Measurements from ENCODE around the gene DDX19B. TPM values are rescaled to one million over a fixed set of nuclear protein-coding genes. Genes with fewer than 3 reads are reported as not detected.

The DDX19B gene
- total RNA-seq, 1 donor from 2014 or later, result 37.1 TPM

- Mint-ChIP-seq H3K36me3 (ENCODE audit: unreplicated experiment) (peaks cover 34% of the 10 kb centered on the region), H3K27me3 (ENCODE audit: unreplicated experiment) (no peaks in the 10 kb centered on the region), H3K4me3 (ENCODE audit: unreplicated experiment) (no peak overlapping the region), H3K4me1 (ENCODE audit: unreplicated experiment) (peaks cover 10% of the 10 kb centered on the region), H3K27ac (ENCODE audit: unreplicated experiment) (no peak overlapping the region), H3K9me3 (ENCODE audit: unreplicated experiment) (no peaks in the 10 kb centered on the region)
- TF ChIP-seq, protein P1, sequence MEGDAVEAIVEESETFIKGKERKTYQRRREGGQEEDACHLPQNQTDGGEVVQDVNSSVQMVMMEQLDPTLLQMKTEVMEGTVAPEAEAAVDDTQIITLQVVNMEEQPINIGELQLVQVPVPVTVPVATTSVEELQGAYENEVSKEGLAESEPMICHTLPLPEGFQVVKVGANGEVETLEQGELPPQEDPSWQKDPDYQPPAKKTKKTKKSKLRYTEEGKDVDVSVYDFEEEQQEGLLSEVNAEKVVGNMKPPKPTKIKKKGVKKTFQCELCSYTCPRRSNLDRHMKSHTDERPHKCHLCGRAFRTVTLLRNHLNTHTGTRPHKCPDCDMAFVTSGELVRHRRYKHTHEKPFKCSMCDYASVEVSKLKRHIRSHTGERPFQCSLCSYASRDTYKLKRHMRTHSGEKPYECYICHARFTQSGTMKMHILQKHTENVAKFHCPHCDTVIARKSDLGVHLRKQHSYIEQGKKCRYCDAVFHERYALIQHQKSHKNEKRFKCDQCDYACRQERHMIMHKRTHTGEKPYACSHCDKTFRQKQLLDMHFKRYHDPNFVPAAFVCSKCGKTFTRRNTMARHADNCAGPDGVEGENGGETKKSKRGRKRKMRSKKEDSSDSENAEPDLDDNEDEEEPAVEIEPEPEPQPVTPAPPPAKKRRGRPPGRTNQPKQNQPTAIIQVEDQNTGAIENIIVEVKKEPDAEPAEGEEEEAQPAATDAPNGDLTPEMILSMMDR (IDR thresholded peaks at IDR 0.05), result no peak
- no peak for DNase-seq (ENCODE audit: extremely low spot score, unreplicated experiment)
Measured at GRCh38 chr16:70374213-70374612, 75.2 kb downstream of the DDX19B start.

- peak overlapping the region; percentile 56 for H3K27ac Mint-ChIP-seq (ENCODE audit: unreplicated experiment)
- no peaks in the 10 kb centered on the region for H3K9me3 Mint-ChIP-seq (ENCODE audit: unreplicated experiment)
- peaks cover 29% of the 10 kb centered on the region for H3K36me3 Mint-ChIP-seq (ENCODE audit: unreplicated experiment)
- no peaks in the 10 kb centered on the region for H3K27me3 Mint-ChIP-seq (ENCODE audit: unreplicated experiment)
- DNase-seq (ENCODE audit: extremely low spot score, unreplicated experiment), result no peak
- H3K4me1 Mint-ChIP-seq (ENCODE audit: unreplicated experiment), result peaks cover 18% of the 10 kb centered on the region
- TF ChIP-seq, protein P1 (IDR thresholded peaks at IDR 0.05), result no peak
- H3K4me3 Mint-ChIP-seq (ENCODE audit: unreplicated experiment), result no peak overlapping the region
Measured at GRCh38 chr16:70375636-70376611, 76.9 kb downstream of the DDX19B start.

- Mint-ChIP-seq H3K27me3 (ENCODE audit: unreplicated experiment) (no peaks in the 10 kb centered on the region), H3K4me3 (ENCODE audit: unreplicated experiment) (no peak overlapping the region), H3K27ac (ENCODE audit: unreplicated experiment) (no peak overlapping the region), H3K9me3 (ENCODE audit: unreplicated experiment) (no peaks in the 10 kb centered on the region), H3K36me3 (ENCODE audit: unreplicated experiment) (peaks cover 23% of the 10 kb centered on the region), H3K4me1 (ENCODE audit: unreplicated experiment) (peaks cover 20% of the 10 kb centered on the region)
- DNase-seq (ENCODE audit: extremely low spot score, unreplicated experiment), result no peak
- TF ChIP-seq, protein P1 (IDR thresholded peaks at IDR 0.05), result no peak
Measured at GRCh38 chr16:70377782-70378181, 78.8 kb downstream of the DDX19B start.

DNA sequence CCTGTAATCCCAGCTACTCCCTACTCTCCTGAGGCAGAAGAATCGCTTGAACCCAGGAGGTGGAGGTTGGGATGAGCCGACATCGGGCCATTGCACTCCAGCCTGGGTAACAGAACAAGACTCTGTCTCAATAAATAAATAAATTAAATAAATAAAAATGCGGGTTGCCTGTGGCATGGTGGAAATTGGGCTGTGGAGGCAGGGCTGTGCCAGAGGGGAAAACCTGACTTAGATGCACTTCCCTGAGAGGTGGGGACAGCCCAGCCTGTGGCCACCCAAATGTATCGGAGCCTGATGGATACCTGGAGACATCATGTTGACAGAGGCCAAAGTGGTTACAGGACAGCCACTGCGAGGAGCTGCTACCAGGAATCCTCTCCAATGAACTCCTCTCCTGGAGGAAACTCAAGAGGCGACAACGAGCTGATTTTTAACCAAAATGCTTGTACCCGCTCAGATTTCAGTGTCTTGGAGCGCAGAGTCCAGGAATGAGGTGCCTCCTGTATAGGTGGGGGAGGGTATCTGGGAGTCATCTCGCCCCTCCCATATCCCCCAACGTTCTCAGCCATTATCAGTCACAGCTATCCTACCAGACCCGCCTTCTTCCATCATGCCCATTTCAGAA lies 80.0 kb downstream of the DDX19B start:
- H3K36me3 Mint-ChIP-seq (ENCODE audit: unreplicated experiment), result peaks cover 26% of the 10 kb centered on the region
- H3K4me1 Mint-ChIP-seq (ENCODE audit: unreplicated experiment), result peaks cover 20% of the 10 kb centered on the region
- no peak for DNase-seq (ENCODE audit: extremely low spot score, unreplicated experiment)
- no peaks in the 10 kb centered on the region for H3K27me3 Mint-ChIP-seq (ENCODE audit: unreplicated experiment)
- H3K4me3 Mint-ChIP-seq (ENCODE audit: unreplicated experiment), result no peak overlapping the region
- TF ChIP-seq, protein P1 (IDR thresholded peaks at IDR 0.05), result no peak
- no peaks in the 10 kb centered on the region for H3K9me3 Mint-ChIP-seq (ENCODE audit: unreplicated experiment)
- no peak overlapping the region for H3K27ac Mint-ChIP-seq (ENCODE audit: unreplicated experiment)

All from osteocyte (in vitro differentiated cells).